Caco-2 (cell line): Measurements from ENCODE around the gene IQGAP3. TPM values are rescaled to one million over a fixed set of nuclear protein-coding genes. Genes with fewer than 3 reads are reported as not detected.

Experiments
- BruUV-seq: library from RNA; stranded (reverse); fragments of 400-500 nt; replicated peaks from 2 replicates; lab custom pipeline; 2021; lab: Mats Ljungman, UMichigan
- CTCF ChIA-PET: fragments of 300-600 bp; sonication (Branson Sonifier 250); formaldehyde crosslinking; loops from one replicate; lab custom pipeline; 2022; ENCODE audit warnings: antibody characterized with exemption; lab: Charles Lee
- POLR2A ChIA-PET: fragments of 300-600 bp; sonication (Branson Sonifier 250); formaldehyde crosslinking; loops from one replicate; lab custom pipeline; 2022; ENCODE audit warnings: antibody characterized with exemption; lab: Charles Lee
- DNase-seq, 2 experiments: peaks; one replicate each; pipeline versions ENCODE4 v3.0.0 to v3.0.0-alpha.2; 2020 to 2022
- H3K27me3 ChIP-seq: replicated peaks from 2 replicates; pipeline ENCODE4 v1.6.0; 2011; ENCODE audit warnings: low read length; ENCODE audit not compliant: control insufficient read depth, insufficient read depth
- H3K36me3 ChIP-seq: 2 replicates; pipeline ENCODE4 v1.5.1; 2011; ENCODE audit warnings: low read length; ENCODE audit not compliant: control insufficient read depth, insufficient read depth
- H3K4me1 ChIP-seq: fragments of 250-450 bp; sonication (Bioruptor Pico); 2 replicates; pipeline ENCODE4 v1.5.1; 2020; ENCODE audit warnings: mild to moderate bottlenecking
- H3K4me3 ChIP-seq: 2 replicates; pipeline ENCODE4 v1.5.1; 2011; ENCODE audit warnings: low read depth, mild to moderate bottlenecking, control low read depth, low read length
- H3K9me3 ChIP-seq: fragments of 250-450 bp; sonication (Bioruptor Pico); 2 replicates; pipeline ENCODE4 v1.5.1; 2020; ENCODE audit warnings: mild to moderate bottlenecking, moderate library complexity
- H3K27ac Mint-ChIP-seq: one replicate; pipeline ENCODE4 v1.8.0; 2022; ENCODE audit warnings: mixed read lengths; ENCODE audit not compliant: unreplicated experiment
- H3K27me3 Mint-ChIP-seq: one replicate; pipeline ENCODE4 v1.8.0; 2022; ENCODE audit warnings: mixed read lengths; ENCODE audit not compliant: insufficient read depth, unreplicated experiment
- H3K36me3 Mint-ChIP-seq: one replicate; pipeline ENCODE4 v1.8.0; 2022; ENCODE audit warnings: mild to moderate bottlenecking, mixed read lengths; ENCODE audit not compliant: insufficient read depth, unreplicated experiment
- H3K4me1 Mint-ChIP-seq: one replicate; pipeline ENCODE4 v1.8.0; 2022; ENCODE audit warnings: low read depth, mixed read lengths; ENCODE audit not compliant: unreplicated experiment
- H3K4me3 Mint-ChIP-seq: one replicate; pipeline ENCODE4 v1.8.0; 2022; ENCODE audit warnings: mild to moderate bottlenecking, moderate library complexity, mixed read lengths; ENCODE audit not compliant: unreplicated experiment
- H3K9me3 Mint-ChIP-seq: one replicate; pipeline ENCODE4 v1.8.0; 2022; ENCODE audit warnings: mixed read lengths; ENCODE audit not compliant: unreplicated experiment
- intact Hi-C: fragments of 100-400 bp; cut with micrococcal nuclease; formaldehyde crosslinking; loops from one replicate; pipeline ENCODE4 v1.10.0; 2022; ENCODE audit not compliant: unreplicated experiment
- total RNA-seq: library from RNA; stranded (reverse); gene quantifications from 2 replicates; pipeline ENCODE4 v1.2.3, GENCODE V29; 2022
- TF ChIP-seq, protein P1 (sequence below), 2 experiments: fragments of 200-600 bp in 1 of 2; IDR thresholded peaks; 1 replicate in 1 of 2; 2 replicates in 1 of 2; pipeline versions ENCODE4 v1.5.1 to v1.8.0; 2011 to 2022; ENCODE audit warnings: antibody characterized with exemption in 1 of 2, control low read depth in 1 of 2, inconsistent platforms in 1 of 2, low read depth in 1 of 2, low read length in 1 of 2, mild to moderate bottlenecking in 1 of 2, moderate library complexity in 1 of 2; ENCODE audit not compliant: insufficient read depth in 1 of 2, severe bottlenecking in 1 of 2, unreplicated experiment in 1 of 2

The IQGAP3 gene
- total RNA-seq, 1 experiment from 2014 or later, result 37.6 TPM

GRCh38 chr1:156511644-156512043 lies 60.7 kb downstream of the IQGAP3 start:
- Mint-ChIP-seq H3K9me3 (no peaks in the 10 kb centered on the region), H3K27me3 (no peaks in the 10 kb centered on the region), H3K4me1 (no peaks in the 10 kb centered on the region), H3K36me3 (no peaks in the 10 kb centered on the region), H3K4me3 (no peak overlapping the region), H3K27ac (no peak overlapping the region)
- no peak for DNase-seq
- ChIA-PET POLR2A (no interaction called here), CTCF (no interaction called here)
- TF ChIP-seq, protein P1, sequence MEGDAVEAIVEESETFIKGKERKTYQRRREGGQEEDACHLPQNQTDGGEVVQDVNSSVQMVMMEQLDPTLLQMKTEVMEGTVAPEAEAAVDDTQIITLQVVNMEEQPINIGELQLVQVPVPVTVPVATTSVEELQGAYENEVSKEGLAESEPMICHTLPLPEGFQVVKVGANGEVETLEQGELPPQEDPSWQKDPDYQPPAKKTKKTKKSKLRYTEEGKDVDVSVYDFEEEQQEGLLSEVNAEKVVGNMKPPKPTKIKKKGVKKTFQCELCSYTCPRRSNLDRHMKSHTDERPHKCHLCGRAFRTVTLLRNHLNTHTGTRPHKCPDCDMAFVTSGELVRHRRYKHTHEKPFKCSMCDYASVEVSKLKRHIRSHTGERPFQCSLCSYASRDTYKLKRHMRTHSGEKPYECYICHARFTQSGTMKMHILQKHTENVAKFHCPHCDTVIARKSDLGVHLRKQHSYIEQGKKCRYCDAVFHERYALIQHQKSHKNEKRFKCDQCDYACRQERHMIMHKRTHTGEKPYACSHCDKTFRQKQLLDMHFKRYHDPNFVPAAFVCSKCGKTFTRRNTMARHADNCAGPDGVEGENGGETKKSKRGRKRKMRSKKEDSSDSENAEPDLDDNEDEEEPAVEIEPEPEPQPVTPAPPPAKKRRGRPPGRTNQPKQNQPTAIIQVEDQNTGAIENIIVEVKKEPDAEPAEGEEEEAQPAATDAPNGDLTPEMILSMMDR (IDR thresholded peaks at IDR 0.05; ENCODE audit: insufficient read depth in 1 of 2, low read depth in 1 of 2, low read length in 1 of 2, severe bottlenecking in 1 of 2, unreplicated experiment in 1 of 2), result no peak
- H3K27me3 ChIP-seq, result no peaks in the 10 kb centered on the region
- BruUV-seq, result no TSS peak
- no peak overlapping the region for H3K4me3 ChIP-seq
- no peaks in the 10 kb centered on the region for H3K9me3 ChIP-seq
- no peaks in the 10 kb centered on the region for H3K36me3 ChIP-seq
- no peaks in the 10 kb centered on the region for H3K4me1 ChIP-seq
- intact Hi-C loops, result no loop called here

GRCh38 chr1:156510709-156511108 lies 61.7 kb downstream of the IQGAP3 start:
- H3K27ac Mint-ChIP-seq, result no peak overlapping the region
- no TSS peak for BruUV-seq
- peaks cover under 1% of the 10 kb centered on the region for H3K4me1 Mint-ChIP-seq
- no peaks in the 10 kb centered on the region for H3K9me3 Mint-ChIP-seq
- H3K9me3 ChIP-seq, result no peaks in the 10 kb centered on the region
- no peaks in the 10 kb centered on the region for H3K36me3 Mint-ChIP-seq
- no peaks in the 10 kb centered on the region for H3K36me3 ChIP-seq
- intact Hi-C loops, result no loop called here
- no peak overlapping the region for H3K4me3 ChIP-seq
- ChIA-PET POLR2A (no interaction called here), CTCF (no interaction called here)
- H3K27me3 Mint-ChIP-seq, result no peaks in the 10 kb centered on the region
- H3K4me3 Mint-ChIP-seq, result no peak overlapping the region
- TF ChIP-seq, protein P1 (IDR thresholded peaks at IDR 0.05; ENCODE audit: insufficient read depth in 1 of 2, low read depth in 1 of 2, low read length in 1 of 2, severe bottlenecking in 1 of 2, unreplicated experiment in 1 of 2), result no peak
- H3K4me1 ChIP-seq, result peaks cover 3% of the 10 kb centered on the region
- no peaks in the 10 kb centered on the region for H3K27me3 ChIP-seq
- no peak for DNase-seq

GRCh38 chr1:156509424-156510034 lies 62.8 kb downstream of the IQGAP3 start:
- H3K9me3 Mint-ChIP-seq, result no peaks in the 10 kb centered on the region
- POLR2A ChIA-PET, result no interaction called here
- Histone ChIP-seq H3K4me3 (no peak overlapping the region), H3K4me1 (peaks cover 11% of the 10 kb centered on the region), H3K27me3 (no peaks in the 10 kb centered on the region), H3K9me3 (no peaks in the 10 kb centered on the region), H3K36me3 (no peaks in the 10 kb centered on the region)
- TF ChIP-seq, protein P1 (IDR thresholded peaks at IDR 0.05; ENCODE audit: insufficient read depth in 1 of 2, low read depth in 1 of 2, low read length in 1 of 2, severe bottlenecking in 1 of 2, unreplicated experiment in 1 of 2), result no peak
- no peak for DNase-seq
- CTCF ChIA-PET, result no interaction called here
- H3K4me3 Mint-ChIP-seq, result no peak overlapping the region
- H3K4me1 Mint-ChIP-seq, result peaks cover 9% of the 10 kb centered on the region
- no TSS peak for BruUV-seq
- H3K36me3 Mint-ChIP-seq, result peaks cover 7% of the 10 kb centered on the region
- no peaks in the 10 kb centered on the region for H3K27me3 Mint-ChIP-seq
- H3K27ac Mint-ChIP-seq, result no peak overlapping the region
- intact Hi-C loops, result loop anchor here (10.0 kb wide), 1 partner anchor 95 kb away; the partner anchor contains the start of gene GPATCH4
